HG02943 (cell line): ENCODE data around the gene SNCG.

Experiments
- ATAC-seq: cut with Tn5 transposase; IDR thresholded peaks from one replicate; pipeline ENCODE4 v1.9.1; 2021; ENCODE audit warnings: mild to moderate bottlenecking, low read depth, moderate library complexity; ENCODE audit not compliant: unreplicated experiment

The SNCG gene

GRCh38 chr10:86960003-86960862, 1.8 kb downstream of the SNCG start:
- no peak for ATAC-seq

DNA sequence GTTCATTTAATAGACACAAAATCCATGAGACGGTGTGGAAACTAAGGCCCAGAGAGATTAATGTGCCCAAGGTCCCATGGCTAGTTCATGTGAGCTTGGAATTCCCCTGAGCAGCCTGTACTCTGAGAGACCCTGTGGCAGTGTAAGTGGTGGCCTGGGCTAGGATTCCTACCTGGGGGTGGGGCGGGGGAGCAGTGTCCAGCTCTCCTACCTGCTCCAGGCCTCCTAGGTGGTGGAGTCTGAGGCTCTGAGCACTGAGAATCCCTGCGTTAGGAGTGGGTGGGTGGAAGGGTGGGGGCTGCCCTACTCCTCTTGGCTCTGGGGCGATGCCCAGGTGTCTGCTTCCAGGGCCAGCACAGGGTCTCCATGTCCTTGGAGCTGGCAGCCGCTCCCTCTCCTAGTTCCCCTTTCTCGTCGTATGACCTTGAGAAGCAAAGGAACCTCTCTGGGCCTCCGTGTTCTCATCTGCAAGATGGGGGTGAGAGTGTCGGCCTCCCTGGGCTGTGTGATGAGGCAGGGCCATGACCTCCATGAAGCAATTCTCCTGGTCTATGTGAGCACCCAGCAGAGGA, 2.5 kb downstream of the SNCG start:
- ATAC-seq = no peak

DNA sequence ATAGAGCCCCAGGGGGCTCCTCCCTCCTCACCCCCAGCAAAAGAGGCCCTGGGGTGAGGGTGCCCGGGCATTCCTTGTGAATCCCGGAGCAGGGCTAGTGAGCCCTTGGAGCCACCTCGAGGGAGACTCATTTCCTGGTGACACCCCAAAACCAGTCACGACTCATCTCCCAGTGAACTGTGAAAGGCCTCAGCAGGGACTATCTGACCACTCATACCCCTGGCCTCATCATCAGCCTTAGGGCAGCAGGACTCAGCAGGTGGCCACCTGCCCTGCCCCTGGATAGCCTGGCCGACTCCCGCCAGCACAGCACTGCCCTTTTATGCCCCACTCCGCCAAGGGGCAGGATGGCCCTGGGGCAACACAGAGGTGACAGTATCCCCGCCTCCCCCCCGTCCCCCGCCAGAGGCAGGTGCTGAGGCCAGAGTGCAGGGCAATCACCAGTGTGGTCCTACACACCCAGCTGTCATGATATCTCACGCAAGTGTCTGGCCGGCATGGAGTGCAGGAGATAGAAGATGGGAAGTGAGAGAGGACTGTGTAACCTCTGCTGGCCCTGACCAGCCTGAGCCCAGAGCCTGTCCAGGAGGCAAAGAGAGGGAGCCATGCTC, 3.2 kb downstream of the SNCG start:
- no peak for ATAC-seq

DNA sequence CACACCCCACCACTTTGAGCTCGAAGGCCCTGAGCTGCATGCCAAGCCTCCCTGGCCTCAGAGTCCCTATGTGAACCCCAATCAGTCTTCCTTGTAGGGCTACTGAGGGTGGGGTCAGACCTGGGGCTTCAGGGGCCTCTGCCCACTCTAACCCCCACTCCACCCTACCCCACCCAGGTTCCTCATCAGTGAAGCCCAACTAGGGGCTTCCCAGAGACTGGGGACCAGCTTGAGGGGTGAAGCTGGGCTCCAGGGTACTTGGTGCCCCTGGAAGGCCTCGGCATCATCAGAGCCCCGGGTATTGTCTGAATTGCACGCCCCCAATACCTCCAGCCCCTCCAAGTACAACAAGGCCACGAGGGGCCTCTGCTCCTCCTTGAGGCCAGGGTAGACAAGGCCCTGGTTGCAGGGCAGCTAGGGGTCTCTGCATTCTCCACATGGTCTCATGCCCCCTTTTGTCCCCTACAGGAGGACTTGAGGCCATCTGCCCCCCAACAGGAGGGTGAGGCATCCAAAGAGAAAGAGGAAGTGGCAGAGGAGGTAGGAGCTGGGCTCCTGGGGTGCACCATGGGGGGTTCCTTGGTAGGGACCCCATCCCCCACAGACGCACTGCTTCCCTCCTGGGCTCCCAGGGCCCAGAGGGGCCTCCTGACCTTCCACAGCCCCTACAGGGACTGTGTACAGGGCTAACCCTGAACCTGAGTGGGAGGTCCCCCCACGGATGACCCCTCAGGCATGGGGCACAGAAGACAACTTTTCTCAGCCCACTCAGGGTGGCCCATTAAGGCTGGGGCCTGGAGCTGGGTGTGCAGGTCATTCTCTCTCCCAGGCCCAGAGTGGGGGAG, 4.0 kb downstream of the SNCG start:
- ATAC-seq = no peak

DNA sequence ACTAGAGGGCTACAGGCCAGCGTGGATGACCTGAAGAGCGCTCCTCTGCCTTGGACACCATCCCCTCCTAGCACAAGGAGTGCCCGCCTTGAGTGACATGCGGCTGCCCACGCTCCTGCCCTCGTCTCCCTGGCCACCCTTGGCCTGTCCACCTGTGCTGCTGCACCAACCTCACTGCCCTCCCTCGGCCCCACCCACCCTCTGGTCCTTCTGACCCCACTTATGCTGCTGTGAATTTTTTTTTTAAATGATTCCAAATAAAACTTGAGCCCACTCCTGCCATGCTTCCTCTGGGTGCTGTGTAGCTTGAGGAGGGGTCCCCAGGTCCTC, 4.5 kb downstream of the SNCG start:
- ATAC-seq = no peak

DNA sequence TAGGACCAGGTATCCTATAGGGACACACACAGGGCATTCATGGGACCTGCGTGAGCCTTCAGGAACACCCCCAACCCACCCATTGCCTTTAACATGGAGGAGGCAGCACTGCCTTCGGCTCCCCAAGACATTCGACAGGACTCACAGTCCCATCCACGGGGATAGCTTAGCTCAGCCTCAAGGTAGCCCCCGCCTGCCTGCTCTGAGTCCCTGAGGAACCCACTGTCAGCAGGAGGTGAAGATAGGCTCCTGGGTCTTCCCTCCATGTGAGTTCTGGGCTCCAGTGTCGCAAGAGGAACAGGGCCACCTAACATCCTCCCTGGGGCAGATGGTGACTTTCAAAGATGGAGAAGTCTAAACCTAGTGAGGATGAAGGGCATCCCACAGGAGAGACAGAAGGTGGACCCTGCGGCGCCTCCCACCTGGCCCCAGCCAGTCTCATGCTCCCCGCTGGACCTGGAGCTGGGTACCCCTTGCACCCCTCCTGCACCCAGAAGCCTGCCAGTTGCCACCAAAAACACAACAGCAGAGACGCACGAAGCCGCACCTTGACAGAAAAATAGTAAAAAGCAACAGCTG, 5.0 kb downstream of the SNCG start:
- ATAC-seq = no peak

GRCh38 chr10:86964061-86964846, 5.9 kb downstream of the SNCG start:
- no peak for ATAC-seq

- ATAC-seq = no peak
Observed at GRCh38 chr10:86964847-86965190, 6.4 kb downstream of the SNCG start.

- no peak for ATAC-seq
Observed at GRCh38 chr10:86965986-86966654, 7.7 kb downstream of the SNCG start.

- ATAC-seq = no peak
Observed at GRCh38 chr10:86967481-86967941, 9.1 kb downstream of the SNCG start.

- ATAC-seq = no peak
Observed at GRCh38 chr10:86968271-86968993, 10.0 kb downstream of the SNCG start, which contains the start of gene ADIRF. Gene ADIRF, plus strand, starts transcription at chr10:86968482. Its CDS starts 63 bp downstream, at chr10:86968545.

GRCh38 chr10:86968994-86969355, 10.6 kb downstream of the SNCG start:
- ATAC-seq = no peak

DNA sequence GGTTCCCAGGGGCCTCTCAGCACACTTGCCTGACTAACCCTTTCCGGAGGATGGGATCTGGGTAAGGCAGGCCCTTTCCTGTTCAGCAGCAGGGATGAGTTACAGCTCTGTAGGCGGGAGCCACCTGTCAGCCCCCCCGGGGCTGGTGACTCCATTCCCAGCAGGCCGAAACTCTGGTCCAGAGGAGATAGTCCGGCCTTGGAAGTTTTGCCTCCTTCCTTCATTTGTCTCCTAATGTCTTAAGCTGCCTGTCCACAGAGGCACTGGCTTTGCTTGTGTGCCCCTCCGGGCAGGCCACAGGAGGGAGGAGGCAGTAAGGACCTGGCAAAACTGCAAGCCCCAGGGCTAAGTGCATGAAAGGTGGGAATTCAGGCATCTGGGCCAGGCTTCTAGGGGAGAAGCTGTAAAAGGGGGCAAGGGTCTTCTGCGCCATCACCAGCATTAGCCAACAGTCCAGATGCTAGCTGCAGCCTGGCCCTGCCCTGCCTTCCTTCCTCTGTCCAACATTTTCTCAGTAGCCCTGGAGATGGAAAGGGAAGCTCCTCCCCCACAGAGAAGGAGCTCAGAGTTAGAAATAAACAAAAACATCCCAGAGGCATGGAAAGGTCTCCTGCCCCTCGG, 11.1 kb downstream of the SNCG start:
- ATAC-seq = no peak

DNA sequence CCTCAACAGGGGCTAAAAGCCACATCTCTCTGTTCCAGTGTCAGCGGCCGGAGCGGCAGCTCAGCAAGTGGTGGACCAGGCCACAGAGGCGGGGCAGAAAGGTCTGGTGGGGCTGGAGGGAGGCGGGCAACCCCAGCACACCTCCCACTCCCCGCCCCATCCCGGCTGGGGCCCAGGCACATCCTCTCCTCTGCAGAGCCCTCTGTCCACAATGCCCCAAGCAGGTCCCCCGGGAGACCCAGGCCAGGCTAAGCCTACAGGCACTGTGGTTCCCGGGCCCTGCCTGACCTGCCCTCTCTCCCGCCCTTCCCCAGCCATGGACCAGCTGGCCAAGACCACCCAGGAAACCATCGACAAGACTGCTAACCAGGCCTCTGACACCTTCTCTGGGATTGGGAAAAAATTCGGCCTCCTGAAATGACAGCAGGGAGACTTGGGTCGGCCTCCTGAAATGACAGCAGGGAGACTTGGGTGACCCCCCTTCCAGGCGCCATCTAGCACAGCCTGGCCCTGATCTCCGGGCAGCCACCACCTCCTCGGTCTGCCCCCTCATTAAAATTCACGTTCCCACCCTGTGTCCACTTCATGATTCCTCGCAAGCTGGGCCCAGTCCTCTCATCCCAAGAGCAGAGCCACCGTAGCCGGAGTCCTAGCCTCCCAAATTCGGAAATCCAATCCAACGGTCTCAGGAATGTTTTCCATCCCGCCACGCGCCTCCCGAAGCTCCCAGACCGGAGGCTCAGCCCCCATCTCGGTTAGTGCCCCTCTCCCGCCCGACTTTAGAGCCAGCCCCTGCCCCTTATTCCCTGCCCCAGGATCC, 12.0 kb downstream of the SNCG start:
- no peak for ATAC-seq

GRCh38 chr10:86970982-86971231, 12.5 kb downstream of the SNCG start:
- no peak for ATAC-seq

DNA sequence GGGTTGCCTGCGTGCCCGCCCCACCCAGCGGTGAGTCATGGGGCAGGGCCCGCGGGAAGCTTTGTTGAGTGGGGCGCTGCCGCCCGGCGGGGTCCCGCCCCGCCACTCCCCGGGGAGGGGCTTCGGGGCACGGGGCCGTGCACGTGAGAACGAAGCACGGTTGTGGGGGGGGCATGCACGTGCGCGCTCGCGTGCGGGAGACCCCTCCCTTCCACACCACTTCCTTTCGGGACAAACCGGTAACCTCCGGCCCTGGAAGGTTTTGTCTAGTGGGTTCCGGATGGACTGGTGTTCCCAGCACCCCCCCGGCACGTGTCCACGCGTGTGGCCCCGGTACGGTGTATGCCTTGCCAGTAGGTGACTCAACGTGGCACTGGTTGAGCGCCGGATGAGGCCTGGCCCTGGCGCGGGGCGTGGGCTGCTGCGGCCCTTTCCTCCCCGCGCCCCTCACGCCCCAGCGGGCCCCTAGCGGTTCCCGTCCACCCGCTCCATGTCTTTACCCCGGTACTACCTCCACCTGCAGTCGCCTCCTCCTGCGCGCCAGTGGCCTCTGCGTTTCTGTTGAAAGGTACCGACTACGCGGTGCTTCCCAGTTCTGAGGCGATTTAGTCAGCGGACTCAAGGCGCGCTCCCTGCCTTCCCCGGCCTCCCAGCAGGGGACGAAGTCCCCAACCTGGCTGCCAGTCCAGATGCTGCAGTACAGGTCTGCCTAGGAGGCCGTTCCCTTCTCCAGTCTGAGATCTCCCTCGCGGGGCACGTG, 13.0 kb downstream of the SNCG start:
- peak; percentile 70 for ATAC-seq
